Midbrain (tissue), 1 donor: Measurements from ENCODE around the gene SLC43A2.

ENCODE experiments used
- DNase-seq: peaks from one replicate; lab custom pipeline; 2025; lab: John Stamatoyannopoulos, UW

SLC43A2 gene

DNA sequence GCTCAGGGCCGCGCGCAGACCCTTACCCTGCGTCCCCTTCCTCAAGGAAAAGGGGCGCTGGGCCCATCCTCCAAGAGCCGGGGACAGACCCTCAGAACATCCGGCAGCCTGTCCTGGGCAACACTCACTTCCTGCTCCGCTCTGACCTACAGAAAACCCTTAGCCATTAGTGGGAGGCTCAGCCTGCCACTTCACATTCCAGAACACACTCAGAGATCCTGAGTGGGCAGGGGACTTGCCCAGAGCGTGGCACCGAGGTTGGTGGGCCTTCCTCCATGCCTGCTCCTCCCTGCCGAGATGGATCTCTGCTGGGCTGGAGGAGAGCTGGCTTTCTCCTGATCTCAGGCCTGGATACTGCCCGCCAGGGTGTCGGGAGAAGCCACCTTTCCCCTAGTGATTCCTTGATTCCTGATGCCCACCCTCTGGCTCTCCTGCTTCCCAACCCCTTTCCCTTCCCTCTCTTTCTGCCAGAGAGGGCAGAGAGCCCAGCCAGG lies 15.4 kb upstream of the SLC43A2 start:
- no peak for DNase-seq

- peak; percentile 14 for DNase-seq
Observed at GRCh38 chr17:1643293-1643998, 14.8 kb upstream of the SLC43A2 start.

- no peak for DNase-seq
Observed at GRCh38 chr17:1641065-1641403, 12.4 kb upstream of the SLC43A2 start.

DNA sequence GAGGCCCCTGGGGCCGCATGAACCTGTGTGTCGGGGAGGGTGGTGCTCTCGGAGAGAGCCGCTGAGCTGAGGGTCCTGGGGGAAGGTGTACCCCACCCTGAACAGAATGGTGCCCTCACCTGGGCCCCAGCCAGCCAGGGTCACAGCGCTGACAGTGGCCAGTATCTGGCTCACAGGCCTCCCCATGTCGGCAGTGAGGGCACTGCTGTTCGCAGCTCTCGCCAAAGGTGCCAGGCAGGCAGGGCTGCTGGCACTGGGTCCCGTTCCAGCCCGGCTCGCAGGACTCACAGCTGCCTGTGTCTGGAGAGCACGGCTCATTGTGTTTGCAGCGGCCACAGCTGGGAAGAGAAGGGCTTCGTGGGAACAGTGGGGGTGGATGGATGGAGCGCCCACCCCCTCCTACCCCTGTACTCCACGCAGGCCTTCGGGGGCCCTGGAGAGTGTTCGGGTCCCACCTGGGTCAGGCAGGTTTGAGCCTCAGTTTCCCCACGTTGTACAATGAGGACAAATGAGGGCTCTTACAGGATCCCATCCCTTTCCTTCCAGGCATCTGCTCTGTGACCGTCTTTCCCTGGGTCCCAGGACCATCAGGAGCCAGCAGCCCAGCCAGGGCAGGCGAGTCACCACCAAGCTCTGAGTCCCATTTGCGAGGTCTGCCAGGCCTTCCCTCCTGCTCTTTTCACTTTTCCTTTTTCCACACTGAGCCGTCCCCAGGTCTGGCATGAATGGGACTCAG lies 11.9 kb upstream of the SLC43A2 start:
- DNase-seq: no peak

- DNase-seq: no peak
Observed at GRCh38 chr17:1639549-1640180, 11.0 kb upstream of the SLC43A2 start.

- DNase-seq: no peak
Observed at GRCh38 chr17:1638624-1639300, 10.1 kb upstream of the SLC43A2 start.

- DNase-seq: no peak
Observed at GRCh38 chr17:1638171-1638590, 9.5 kb upstream of the SLC43A2 start.

- DNase-seq: no peak
Observed at GRCh38 chr17:1636732-1637285, 8.2 kb upstream of the SLC43A2 start.

GRCh38 chr17:1635675-1636465 lies 7.2 kb upstream of the SLC43A2 start:
- no peak for DNase-seq

DNA sequence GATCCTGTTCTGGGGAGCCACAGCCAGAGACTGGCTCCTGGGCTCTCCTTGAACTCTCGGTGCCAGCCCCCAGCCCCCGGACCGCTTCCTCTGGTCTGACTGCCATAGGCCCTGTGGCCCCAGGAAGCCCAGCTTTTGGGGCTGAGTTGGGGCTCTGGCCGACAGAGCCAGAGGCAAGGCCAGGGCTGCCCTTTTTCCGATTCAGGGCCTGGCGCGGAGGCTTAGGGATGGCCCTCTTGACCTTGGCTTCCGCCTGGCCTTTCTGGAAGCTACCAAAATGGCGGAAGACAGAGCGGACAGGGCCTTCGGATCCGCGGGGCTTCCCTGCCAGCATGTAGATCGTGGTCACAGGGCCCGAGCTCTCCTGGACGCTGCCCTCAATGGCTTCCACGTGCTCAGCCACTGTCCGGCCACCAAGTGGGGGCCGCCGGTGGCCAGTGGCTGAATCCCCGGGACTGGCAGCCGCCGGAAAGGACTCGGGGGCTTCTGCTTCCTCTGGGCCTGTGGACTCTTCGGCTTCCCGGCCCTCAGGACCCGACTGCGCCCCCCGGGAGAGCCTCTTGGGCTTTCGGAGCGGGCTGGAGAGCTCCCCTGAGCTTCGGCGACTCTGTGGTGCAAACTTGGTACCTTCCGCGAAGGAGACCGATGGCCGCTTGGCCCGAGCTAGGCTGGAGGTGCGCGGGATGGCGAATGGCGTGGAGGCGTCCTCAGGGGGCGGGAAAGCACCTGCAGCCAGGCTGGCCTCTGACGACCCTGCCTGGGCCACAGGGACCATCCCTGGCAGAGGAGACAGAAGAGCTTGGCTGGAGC lies 6.4 kb upstream of the SLC43A2 start:
- DNase-seq: no peak

- no peak for DNase-seq
Observed at GRCh38 chr17:1630662-1631061, 2.0 kb upstream of the SLC43A2 start.

GRCh38 chr17:1629504-1630310 lies 1.1 kb upstream of the SLC43A2 start:
- peak; percentile 52 for DNase-seq

GRCh38 chr17:1628856-1629503 lies 346 bp upstream of the SLC43A2 start:
- peak; percentile 96 for DNase-seq

DNA sequence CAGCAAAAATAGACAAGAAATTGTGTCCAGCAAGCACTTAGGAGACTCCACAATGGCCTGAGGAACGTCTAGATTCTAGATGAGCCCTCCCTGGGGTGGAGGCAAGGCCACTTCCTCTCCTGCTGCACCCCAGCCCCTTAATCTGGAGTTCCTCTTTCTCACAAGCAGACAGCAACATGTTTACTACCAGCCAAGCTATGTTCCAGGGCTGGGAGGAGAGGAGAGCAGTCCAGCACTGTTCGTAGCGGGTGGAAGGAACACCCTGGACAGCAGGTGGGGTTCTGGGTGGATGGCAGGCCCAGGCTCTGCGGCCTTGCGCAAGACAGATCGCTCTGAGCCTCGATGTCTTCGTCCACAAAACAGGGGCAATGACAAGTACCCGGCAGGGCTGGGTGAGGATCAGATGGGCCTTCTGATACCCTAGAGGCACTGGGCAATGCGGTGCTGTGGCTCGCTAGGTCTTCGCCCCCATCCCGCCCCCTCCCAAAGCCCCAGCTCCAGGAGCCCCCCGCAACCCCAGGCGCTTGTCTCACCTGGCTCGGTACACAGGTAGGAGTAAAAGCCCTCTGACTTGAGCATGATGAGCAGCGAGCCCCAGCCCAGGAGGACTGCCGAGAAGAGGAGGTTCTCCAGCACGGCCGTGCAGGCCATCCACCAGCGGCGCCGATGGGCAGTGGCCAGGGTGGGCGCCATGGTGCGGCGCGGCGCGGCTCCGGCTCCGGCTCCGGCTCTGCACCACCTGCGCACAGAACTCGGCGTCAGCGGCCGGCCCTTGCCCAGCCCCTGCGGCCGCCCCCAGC lies 1.3 kb downstream of the SLC43A2 start:
- DNase-seq: peak; percentile 42

- no peak for DNase-seq
Observed at GRCh38 chr17:1626333-1626732, 2.3 kb downstream of the SLC43A2 start.

DNA sequence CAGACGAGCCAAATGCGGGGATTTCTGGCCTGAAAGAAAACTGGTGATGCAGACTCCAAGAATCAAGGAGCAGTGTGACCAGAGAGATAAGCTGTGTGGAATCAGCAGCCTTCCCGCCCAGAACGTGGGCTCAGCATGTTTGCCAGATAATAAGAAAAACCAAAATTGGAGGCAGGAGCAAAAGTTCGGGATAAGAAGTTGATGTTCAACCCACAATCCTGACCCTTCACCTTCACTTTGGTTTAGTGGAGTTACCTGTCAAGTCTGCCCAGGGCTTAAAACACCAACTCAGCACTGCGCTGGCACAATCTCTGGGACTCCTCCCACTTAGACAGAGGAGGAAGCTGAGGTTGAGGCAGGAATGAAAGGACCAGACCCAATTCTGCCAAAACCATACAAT lies 3.1 kb downstream of the SLC43A2 start:
- DNase-seq: no peak

DNA sequence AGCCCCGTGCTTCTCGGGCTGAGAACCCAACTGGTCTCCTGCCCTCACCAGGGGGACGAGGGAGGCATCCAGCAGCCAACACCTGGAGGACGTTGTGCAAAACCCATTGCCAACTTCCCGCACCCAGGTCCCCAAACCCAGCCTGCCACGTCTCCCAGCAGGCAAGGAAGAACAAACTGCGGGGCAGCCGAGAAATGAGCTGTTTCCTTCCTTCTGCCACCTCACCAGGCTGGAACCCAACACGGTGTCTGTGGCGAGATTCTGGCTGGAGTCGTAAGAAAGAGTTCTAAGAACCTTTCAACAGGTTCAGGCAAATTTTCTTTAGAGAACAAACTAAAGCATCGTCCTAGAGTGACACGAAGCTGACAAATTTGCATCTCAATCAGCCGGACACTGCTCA lies 3.6 kb downstream of the SLC43A2 start:
- no peak for DNase-seq

DNA sequence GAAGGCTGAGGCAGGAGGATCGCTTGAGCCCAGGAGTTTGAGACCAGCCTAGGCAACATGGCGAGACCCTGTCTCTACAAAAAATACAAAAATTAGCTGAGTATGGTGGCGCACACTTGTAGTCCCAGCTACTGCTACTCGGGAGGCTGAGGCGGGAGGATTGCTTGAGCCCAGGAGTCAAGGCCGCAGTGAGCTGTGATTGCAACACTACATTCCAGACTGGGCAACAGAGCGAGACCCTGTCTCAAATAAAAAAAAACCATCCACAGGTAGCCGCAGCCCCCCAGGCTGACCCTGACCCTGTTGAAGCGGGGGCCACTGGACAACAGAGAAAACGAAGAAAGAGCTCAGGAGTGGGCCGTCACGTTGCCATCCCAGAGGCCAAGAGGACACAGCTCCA lies 4.0 kb downstream of the SLC43A2 start:
- no peak for DNase-seq
